Vagina (tissue), 2 donors: ENCODE data around the gene SCAPER.

Experiments
- CTCF ChIP-seq, 3 experiments: fragments of 450-650 bp in 2 of 3; fragments of 200-600 bp in 1 of 3; sonication (generic) in 1 of 3; IDR thresholded peaks; one replicate each; pipeline ENCODE4 v1.5.1; 2017 to 2019; ENCODE audit warnings: antibody characterized with exemption in 3 of 3, mild to moderate bottlenecking in 2 of 3, moderate library complexity in 2 of 3
- POLR2A ChIP-seq, 2 donors: fragments of 450-650 bp; IDR thresholded peaks; one replicate each; pipeline ENCODE4 v1.6.1; 2017; ENCODE audit warnings: antibody characterized with exemption in 2 of 2, mild to moderate bottlenecking in 2 of 2, moderate library complexity in 2 of 2

- no peak for TF ChIP-seq CTCF (IDR thresholded peaks at IDR 0.05)
- no peak for TF ChIP-seq POLR2A (IDR thresholded peaks at IDR 0.05)
Measured at GRCh38 chr15:76860201-76860600, 44.9 kb downstream of the SCAPER start.
